HepG2 (cell line): ENCODE results near the gene MOV10L1. TPM values are rescaled to one million over a fixed set of nuclear protein-coding genes. Genes with fewer than 3 reads are reported as not detected.

Source experiments
- ATAC-seq: fragments of 200-7000 bp; cut with Tn5 transposase; 3 replicates; pipeline ENCODE4 v1.9.1; 2020; ENCODE audit warnings: mild to moderate bottlenecking, moderate library complexity
- BruUV-seq: library from RNA; stranded (reverse); fragments of 400-500 nt; replicated peaks from 2 replicates; lab custom pipeline; 2021; lab: Mats Ljungman, UMichigan
- CTCF ChIA-PET: fragments of 300-600 bp; formaldehyde crosslinking; extraction: SDS; loops from one replicate; lab custom pipeline; 2021; ENCODE audit warnings: low total read pairs, inconsistent platforms, low intra/inter-chr PET ratio; lab: Yijun Ruan, JAX
- POLR2A ChIA-PET: fragments of 350-600 bp; sonication (Branson Sonifier 250); formaldehyde crosslinking; loops from one replicate; lab custom pipeline; 2020; ENCODE audit warnings: antibody characterized with exemption, inconsistent platforms; lab: Yijun Ruan, JAX
- DNase-seq: peaks from one replicate; pipeline ENCODE4 v3.0.0-alpha.2; 2015; ENCODE audit warnings: low spot score
- FAIRE-seq: peaks from 3 replicates; lab custom pipeline; 2011; peaks lifted over from hg19 to GRCh38; lab: Jason Lieb, UNC
- H2AFZ ChIP-seq: one replicate; pipeline ENCODE4 v1.6.1; 2011; ENCODE audit warnings: low read length, inconsistent platforms
- H3K27ac ChIP-seq: fragments of 300-600 bp; 3 replicates; pipeline ENCODE4 v1.8.0; 2011; ENCODE audit warnings: mixed run types, mild to moderate bottlenecking, mixed read lengths, low read length, inconsistent platforms; ENCODE audit not compliant: insufficient read depth; ENCODE audit errors: extremely low read length
- H3K27me3 ChIP-seq, 2 experiments: fragments of 200-600 bp in 1 of 2; 2 replicates in 1 of 2; 3 replicates in 1 of 2; pipeline versions ENCODE4 v1.6.0 to v1.8.0; 2011; ENCODE audit warnings: low read length in 2 of 2, mild to moderate bottlenecking in 2 of 2, moderate library complexity in 2 of 2, inconsistent platforms in 1 of 2; ENCODE audit not compliant: insufficient read depth in 2 of 2, control insufficient read depth in 1 of 2
- H3K36me3 ChIP-seq, 2 experiments: fragments of 200-600 bp in 1 of 2; replicated peaks in 1 of 2; 2 replicates in 1 of 2; 3 replicates in 1 of 2; pipeline versions ENCODE4 v1.5.1 to v1.8.0; 2011; ENCODE audit warnings: low read length in 2 of 2, inconsistent platforms in 1 of 2; ENCODE audit not compliant: insufficient read depth in 2 of 2, control insufficient read depth in 1 of 2
- H3K4me1 ChIP-seq: 2 replicates; pipeline ENCODE4 v1.5.1; 2012; ENCODE audit warnings: low read length, inconsistent platforms; ENCODE audit not compliant: insufficient read depth
- H3K4me2 ChIP-seq: 2 replicates; pipeline ENCODE4 v1.6.0; 2011; ENCODE audit warnings: low read depth, low read length, inconsistent platforms
- H3K4me3 ChIP-seq, 3 experiments: fragments of 200-600 bp in 1 of 3; sonication (generic), shearing (Covaris generic) in 1 of 3; replicated peaks in 1 of 3; 2 replicates each; pipeline ENCODE4 v1.5.1; 2011 to 2016; ENCODE audit warnings: low read length in 3 of 3, inconsistent platforms in 2 of 3, low read depth in 2 of 3, mild to moderate bottlenecking in 2 of 3, control low read depth in 1 of 3, mixed read lengths in 1 of 3; ENCODE audit not compliant: insufficient read depth in 1 of 3
- H3K79me2 ChIP-seq: one replicate; pipeline ENCODE4 v1.6.1; 2011; ENCODE audit warnings: low read length, inconsistent platforms; ENCODE audit not compliant: insufficient read depth
- H3K9ac ChIP-seq: 2 replicates; pipeline ENCODE4 v1.6.0; 2011; ENCODE audit warnings: mild to moderate bottlenecking, low read depth, low read length, inconsistent platforms; ENCODE audit not compliant: insufficient read depth
- H3K9me3 ChIP-seq: 2 replicates; pipeline ENCODE4 v1.5.1; 2012; ENCODE audit warnings: mild to moderate bottlenecking, low read length
- H4K20me1 ChIP-seq: 2 replicates; pipeline ENCODE4 v1.6.0; 2011; ENCODE audit warnings: inconsistent platforms, mild to moderate bottlenecking, low read length, moderate library complexity; ENCODE audit not compliant: insufficient read depth
- ARNT2 ChIP-seq: sonication (generic); formaldehyde crosslinking; IDR thresholded peaks from 2 replicates; pipeline ENCODE4 v1.8.0; 2022; ENCODE audit warnings: mild to moderate bottlenecking, low read depth, missing genetic modification reagents, moderate library complexity
- CCAR2 ChIP-seq: fragments of 200-400 bp; formaldehyde crosslinking; optimal IDR thresholded peaks from 2 replicates; pipeline ENCODE3; 2018; ENCODE audit warnings: low read depth, mild to moderate bottlenecking, low read length, moderate library complexity
- CEBPG ChIP-seq: IDR thresholded peaks from 2 replicates; pipeline ENCODE4 v1.6.1; 2016
- FOXC1 ChIP-seq: sonication (generic); formaldehyde crosslinking; IDR thresholded peaks from 2 replicates; pipeline ENCODE4 v1.8.0; 2022; ENCODE audit warnings: mild to moderate bottlenecking, missing genetic modification reagents, borderline replicate concordance
- GATAD2A ChIP-seq: IDR thresholded peaks from 2 replicates; pipeline ENCODE4 v1.6.1; 2016
- NCOA5 ChIP-seq: sonication (generic); formaldehyde crosslinking; IDR thresholded peaks from 2 replicates; pipeline ENCODE4 v1.4.0; 2020; ENCODE audit warnings: missing genetic modification reagents
- PATZ1 ChIP-seq: sonication (generic); formaldehyde crosslinking; IDR thresholded peaks from 2 replicates; pipeline ENCODE4 v1.4.0; 2020; ENCODE audit warnings: missing genetic modification reagents
- SALL1 ChIP-seq: sonication (generic); formaldehyde crosslinking; IDR thresholded peaks from 2 replicates; pipeline ENCODE4 v1.8.0; 2022; ENCODE audit warnings: mild to moderate bottlenecking, missing genetic modification reagents
- SAP130 ChIP-seq: IDR thresholded peaks from 2 replicates; pipeline ENCODE4 v1.6.1; 2016; ENCODE audit warnings: low read depth
- SRSF4 ChIP-seq: fragments of 200-400 bp; formaldehyde crosslinking; IDR thresholded peaks from one replicate; pipeline ENCODE4 v1.6.1; 2018; ENCODE audit warnings: mild to moderate bottlenecking, low read depth, low read length, moderate library complexity; ENCODE audit not compliant: poor library complexity, severe bottlenecking
- ZFP36 ChIP-seq: fragments of 150-350 bp; IDR thresholded peaks from 2 replicates; pipeline ENCODE4 v1.6.1; 2018; ENCODE audit warnings: borderline replicate concordance, low read length, low read depth; ENCODE audit not compliant: partially characterized antibody
- ZFX ChIP-seq: sonication (generic); formaldehyde crosslinking; IDR thresholded peaks from 2 replicates; pipeline ENCODE4 v1.4.0; 2020; ENCODE audit warnings: mild to moderate bottlenecking, low read depth, missing genetic modification reagents, moderate library complexity
- ZFY ChIP-seq: sonication (generic); formaldehyde crosslinking; IDR thresholded peaks from 2 replicates; pipeline ENCODE4 v1.4.0; 2020; ENCODE audit warnings: missing genetic modification reagents
- ZNF335 ChIP-seq: sonication (generic); formaldehyde crosslinking; IDR thresholded peaks from 2 replicates; pipeline ENCODE4 v1.4.0; 2020; ENCODE audit warnings: missing genetic modification reagents
- ZNF687 ChIP-seq: sonication (generic); formaldehyde crosslinking; IDR thresholded peaks from 2 replicates; pipeline ENCODE4 v1.5.1; 2020; ENCODE audit warnings: mild to moderate bottlenecking, missing genetic modification reagents, moderate library complexity
- ZNF749 ChIP-seq: sonication (generic); formaldehyde crosslinking; IDR thresholded peaks from 2 replicates; pipeline ENCODE4 v1.8.0; 2022; ENCODE audit warnings: mild to moderate bottlenecking, missing genetic modification reagents, moderate library complexity, borderline replicate concordance
- WGBS: methylation state at CpG from one replicate; pipeline ENCODE4 v1.1.6; 2017; ENCODE audit warnings: low lambda C conversion rate; 5-methylcytosine and 5-hydroxymethylcytosine counted together
- in situ Hi-C: cut with HindIII; loops from 2 replicates; pipeline ENCODE4 v1.10.0; 2017; ENCODE audit warnings: low pct_unique_long_range_greater_than_20kb; ENCODE audit not compliant: extremely low pct_ligation_motif_present
- intact Hi-C: fragments of 100-400 bp; cut with micrococcal nuclease; formaldehyde crosslinking; loops from one replicate; pipeline ENCODE4 v1.10.0; 2022; ENCODE audit not compliant: unreplicated experiment
- polyA plus RNA-seq, 8 experiments: library from polyadenylated mRNA; depleted of rRNA in 3 of 8; stranded (reverse) in 7 of 8; unstranded in 1 of 8; fragments of >200 nt; fragmentation: Illumina TruSeq in 4 of 8; extraction: Trizol in 4 of 8; gene quantifications; 2 replicates each; pipeline versions ENCODE4 v1.2.1 to v1.2.3, GENCODE V29; 2011 to 2016; ENCODE audit warnings: low read depth in 4 of 8, missing spikeins in 1 of 8, mixed read lengths in 1 of 8; ENCODE audit not compliant: insufficient read depth in 1 of 8
- total RNA-seq, 5 experiments: library from RNA; depleted of rRNA; stranded (reverse); fragments of >200 nt; fragmentation: Illumina TruSeq; extraction: Trizol; gene quantifications; 2 replicates each; pipeline ENCODE4 v1.2.3, GENCODE V29; 2016; ENCODE audit warnings: low read depth in 1 of 5
- TF ChIP-seq, protein P1 (sequence below): sonication (generic); formaldehyde crosslinking; IDR thresholded peaks from 2 replicates; pipeline ENCODE4 v1.5.1; 2020; ENCODE audit warnings: mild to moderate bottlenecking, missing genetic modification reagents

MOV10L1 gene
- total and polyA plus RNA-seq, 2 of the 13 experiments (the other 11 are each of a cell fraction or from before 2014, with no cell fraction given), result 0.11 to 0.12 TPM

GRCh38 chr22:50115693-50116092 lies 25.9 kb downstream of the MOV10L1 start:
- no peak overlapping the region for H3K4me2 ChIP-seq
- FAIRE-seq, result no peak
- no TSS peak for BruUV-seq
- TF ChIP-seq CCAR2, result no peak
- no peak for TF ChIP-seq ZNF749 (CRISPR knock-in tag)
- TF ChIP-seq ARNT2, result no peak
- TF ChIP-seq SALL1 (CRISPR knock-in tag), result peak; percentile 29; the same call in 1 of the 2 replicates
- peak; percentile 46 for TF ChIP-seq ZNF687 (CRISPR knock-in tag)
- TF ChIP-seq PATZ1 (CRISPR knock-in tag), result peak; percentile 95
- TF ChIP-seq SAP130, result peak; percentile 12; the same call in 1 of the 2 replicates
- TF ChIP-seq GATAD2A (CRISPR knock-in tag), result peak; percentile 65
- TF ChIP-seq FOXC1 (CRISPR knock-in tag), result no peak
- no peak for TF ChIP-seq ZFP36
- no peak for TF ChIP-seq SRSF4
- peak; percentile 24; the same call in 1 of the 2 replicates for TF ChIP-seq CEBPG
- no peak for TF ChIP-seq NCOA5 (CRISPR knock-in tag)
- TF ChIP-seq ZFX (CRISPR knock-in tag), result 0 out of 2 replicates have a peak, but pooled peaks have one; percentile 17
- TF ChIP-seq ZNF335, result no peak
- 0 out of 2 replicates have a peak, but pooled peaks have one; percentile 20 for TF ChIP-seq ZFY (CRISPR knock-in tag)
- TF ChIP-seq, protein P1, sequence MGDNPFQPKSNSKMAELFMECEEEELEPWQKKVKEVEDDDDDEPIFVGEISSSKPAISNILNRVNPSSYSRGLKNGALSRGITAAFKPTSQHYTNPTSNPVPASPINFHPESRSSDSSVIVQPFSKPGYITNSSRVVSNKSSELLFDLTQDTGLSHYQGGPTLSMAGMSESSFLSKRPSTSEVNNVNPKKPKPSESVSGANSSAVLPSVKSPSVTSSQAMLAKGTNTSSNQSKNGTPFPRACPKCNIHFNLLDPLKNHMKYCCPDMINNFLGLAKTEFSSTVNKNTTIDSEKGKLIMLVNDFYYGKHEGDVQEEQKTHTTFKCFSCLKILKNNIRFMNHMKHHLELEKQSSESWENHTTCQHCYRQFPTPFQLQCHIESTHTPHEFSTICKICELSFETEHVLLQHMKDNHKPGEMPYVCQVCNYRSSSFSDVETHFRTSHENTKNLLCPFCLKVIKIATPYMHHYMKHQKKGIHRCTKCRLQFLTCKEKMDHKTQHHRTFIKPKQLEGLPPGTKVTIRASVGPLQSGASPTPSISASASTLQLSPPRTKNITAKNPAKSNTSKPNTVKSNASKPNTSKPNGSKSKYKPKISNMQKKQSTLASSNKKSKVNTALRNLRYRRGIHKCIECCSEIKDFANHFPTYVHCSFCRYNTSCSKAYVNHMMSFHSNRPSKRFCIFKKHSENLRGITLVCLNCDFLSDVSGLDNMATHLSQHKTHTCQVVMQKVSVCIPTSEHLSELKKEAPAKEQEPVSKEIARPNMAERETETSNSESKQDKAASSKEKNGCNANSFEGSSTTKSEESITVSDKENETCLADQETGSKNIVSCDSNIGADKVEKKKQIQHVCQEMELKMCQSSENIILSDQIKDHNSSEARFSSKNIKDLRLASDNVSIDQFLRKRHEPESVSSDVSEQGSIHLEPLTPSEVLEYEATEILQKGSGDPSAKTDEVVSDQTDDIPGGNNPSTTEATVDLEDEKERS, result no peak

More at GRCh38 chr22:50115693-50116092, 25.9 kb downstream of the MOV10L1 start:
- H3K9ac ChIP-seq, result no peak overlapping the region
- in situ Hi-C loops (no loop called here), intact Hi-C loops (no loop called here)
- no peaks in the 10 kb centered on the region for H3K9me3 ChIP-seq
- ATAC-seq (peak; percentile 73), DNase-seq (peak; percentile 46)
- POLR2A ChIA-PET, result no interaction called here
- H3K79me2 ChIP-seq, result no peaks in the 10 kb centered on the region
- H3K4me1 ChIP-seq, result peaks cover 29% of the 10 kb centered on the region
- WGBS, result 4% methylated on average over 7 of the region's 10 CpGs
- H3K27me3 ChIP-seq, result peaks cover 15 to 64% of the 10 kb centered on the region in 2 experiments
- no peaks in the 10 kb centered on the region for H4K20me1 ChIP-seq
- H3K27ac ChIP-seq, result no peak overlapping the region
- H3K36me3 ChIP-seq, result no peaks in the 10 kb centered on the region
- no peak overlapping the region for H2AFZ ChIP-seq
- H3K4me3 ChIP-seq, result no peak overlapping the region
- CTCF ChIA-PET, result no interaction called here
